Choroid plexus epithelial cell (primary cell): ENCODE measurements around the gene AQP9.

Experiments
- DNase-seq: peaks from one replicate; pipeline ENCODE4 v3.0.0-alpha.2; 2010; ENCODE audit warnings: low read depth
- H3K4me3 ChIP-seq: 2 replicates; pipeline ENCODE4 v1.5.1; 2011; ENCODE audit warnings: low read depth, mild to moderate bottlenecking, control low read depth, low read length, moderate library complexity
- CTCF ChIP-seq: conservative IDR thresholded peaks from 2 replicates; pipeline ENCODE4 v1.5.1; 2011; ENCODE audit warnings: low read depth, mild to moderate bottlenecking, control low read depth, inconsistent platforms, low read length, moderate library complexity

Gene AQP9

GRCh38 chr15:58119016-58119415 lies 19.2 kb upstream of the AQP9 start:
- no peak for DNase-seq
- no peak overlapping the region for H3K4me3 ChIP-seq
- no peak for TF ChIP-seq CTCF

- H3K4me3 ChIP-seq: no peak overlapping the region
- TF ChIP-seq CTCF: no peak
- DNase-seq: no peak
These were observed 13.6 kb upstream of the AQP9 start for GRCh38 chr15:58124585-58124984.

GRCh38 chr15:58125333-58125732 lies 12.8 kb upstream of the AQP9 start:
- no peak overlapping the region for H3K4me3 ChIP-seq
- DNase-seq: no peak
- TF ChIP-seq CTCF: no peak

- H3K4me3 ChIP-seq: no peak overlapping the region
- no peak for DNase-seq
- TF ChIP-seq CTCF: no peak
These were observed 3.3 kb upstream of the AQP9 start for GRCh38 chr15:58134886-58135285.

- TF ChIP-seq CTCF: no peak
- no peak for DNase-seq
These were observed 2.5 kb upstream of the AQP9 start for GRCh38 chr15:58135511-58136174.

GRCh38 chr15:58136731-58137130 lies 1.4 kb upstream of the AQP9 start:
- no peak overlapping the region for H3K4me3 ChIP-seq
- no peak for DNase-seq
- TF ChIP-seq CTCF: no peak

More at GRCh38 chr15:58135511-58136174, 2.5 kb upstream of the AQP9 start:
- H3K4me3 ChIP-seq: no peak overlapping the region

GRCh38 chr15:58137686-58138085 lies 495 bp upstream of the AQP9 start:
- no peak overlapping the region for H3K4me3 ChIP-seq
- no peak for TF ChIP-seq CTCF
- DNase-seq: no peak
